GM19328 (cell line): ENCODE results near the gene GNPTG.

Experiments
- ATAC-seq: cut with Tn5 transposase; IDR thresholded peaks from one replicate; pipeline ENCODE4 v1.9.1; 2021; ENCODE audit warnings: mild to moderate bottlenecking, moderate library complexity; ENCODE audit not compliant: unreplicated experiment

GNPTG gene

GRCh38 chr16:1333149-1333812 lies 18.4 kb upstream of the GNPTG start, which contains the start of gene BAIAP3:
Gene BAIAP3 (plus strand): TSS chr16:1333645. CDS start chr16:1338550, 4,905 bp downstream.
- ATAC-seq = no peak

- ATAC-seq = no peak
Measured at GRCh38 chr16:1333854-1334700, 17.7 kb upstream of the GNPTG start.

- ATAC-seq = no peak
Measured at GRCh38 chr16:1334739-1335138, 17.0 kb upstream of the GNPTG start.

GRCh38 chr16:1335211-1335971 lies 16.3 kb upstream of the GNPTG start:
- ATAC-seq = no peak

- ATAC-seq = no peak
Measured at GRCh38 chr16:1335996-1336395, 15.7 kb upstream of the GNPTG start.

GRCh38 chr16:1336619-1337018 lies 15.1 kb upstream of the GNPTG start:
- ATAC-seq = no peak

- ATAC-seq = no peak
Measured at GRCh38 chr16:1337486-1337885, 14.2 kb upstream of the GNPTG start.

GRCh38 chr16:1338119-1338730 lies 13.5 kb upstream of the GNPTG start:
- no peak for ATAC-seq

- ATAC-seq = no peak
Measured at GRCh38 chr16:1338855-1339675, 12.7 kb upstream of the GNPTG start.

GRCh38 chr16:1340730-1341494 lies 10.8 kb upstream of the GNPTG start:
- ATAC-seq = no peak

- no peak for ATAC-seq
Measured at GRCh38 chr16:1341495-1342420, 10.0 kb upstream of the GNPTG start.

- ATAC-seq = peak; percentile 92
Measured at GRCh38 chr16:1342526-1343427, 9.0 kb upstream of the GNPTG start.

GRCh38 chr16:1343428-1344242 lies 8.1 kb upstream of the GNPTG start:
- ATAC-seq = no peak

- no peak for ATAC-seq
Measured at GRCh38 chr16:1344499-1344898, 7.2 kb upstream of the GNPTG start.

- no peak for ATAC-seq
Measured at GRCh38 chr16:1345087-1345486, 6.6 kb upstream of the GNPTG start.

- no peak for ATAC-seq
Measured at GRCh38 chr16:1345651-1346421, 5.9 kb upstream of the GNPTG start.
